ENCODE results near the gene RHNO1.

The RHNO1 gene

GRCh38 chr12:2877047-2877952 lies at the start of gene RHNO1, which contains the start of gene FOXM1:
TSS of gene RHNO1 (plus strand) at chr12:2877223. CDS start at chr12:2885367, 8,144 bp downstream.
TSS of gene FOXM1 (minus strand) at chr12:2877174. CDS start at chr12:2874478, 2,696 bp downstream.
- DNase-seq (ENCODE audit: low read depth, low spot score), result peak; percentile 55

GRCh38 chr12:2829275-2829674 lies 47.7 kb upstream of the RHNO1 start:
- no peak for DNase-seq (ENCODE audit: low read depth, low spot score)

GRCh38 chr12:2832550-2833127 lies 44.4 kb upstream of the RHNO1 start:
- DNase-seq (ENCODE audit: low read depth, low spot score), result no peak

GRCh38 chr12:2833327-2833726 lies 43.7 kb upstream of the RHNO1 start:
- DNase-seq (ENCODE audit: low read depth, low spot score), result no peak

GRCh38 chr12:2833810-2834209 lies 43.2 kb upstream of the RHNO1 start:
- DNase-seq (ENCODE audit: low read depth, low spot score), result no peak

- no peak for DNase-seq (ENCODE audit: low read depth, low spot score)
These were observed 42.2 kb upstream of the RHNO1 start, which contains the start of gene NRIP2 for GRCh38 chr12:2834581-2835491. TSS of gene NRIP2 (minus strand) at chr12:2835035. CDS start at chr12:2834983, 52 bp downstream.

- no peak for DNase-seq (ENCODE audit: low read depth, low spot score)
These were observed 41.2 kb upstream of the RHNO1 start for GRCh38 chr12:2835691-2836403.

GRCh38 chr12:2836574-2836973 lies 40.4 kb upstream of the RHNO1 start:
- DNase-seq (ENCODE audit: low read depth, low spot score), result no peak

- DNase-seq (ENCODE audit: low read depth, low spot score), result no peak
These were observed 35.9 kb upstream of the RHNO1 start for GRCh38 chr12:2841056-2841650.

GRCh38 chr12:2842948-2843347 lies 34.1 kb upstream of the RHNO1 start:
- no peak for DNase-seq (ENCODE audit: low read depth, low spot score)

GRCh38 chr12:2844786-2845185 lies 32.2 kb upstream of the RHNO1 start:
- no peak for DNase-seq (ENCODE audit: low read depth, low spot score)

GRCh38 chr12:2845280-2845679 lies 31.7 kb upstream of the RHNO1 start:
- DNase-seq (ENCODE audit: low read depth, low spot score), result no peak

GRCh38 chr12:2851931-2852330 lies 25.1 kb upstream of the RHNO1 start:
- no peak for DNase-seq (ENCODE audit: low read depth, low spot score)

- DNase-seq (ENCODE audit: low read depth, low spot score), result no peak
These were observed 23.4 kb upstream of the RHNO1 start for GRCh38 chr12:2853626-2854025.

- DNase-seq (ENCODE audit: low read depth, low spot score), result no peak
These were observed 22.2 kb upstream of the RHNO1 start for GRCh38 chr12:2854669-2855453.

- DNase-seq (ENCODE audit: low read depth, low spot score), result no peak
These were observed 21.5 kb upstream of the RHNO1 start for GRCh38 chr12:2855546-2855945.

GRCh38 chr12:2856051-2856450 lies 21.0 kb upstream of the RHNO1 start:
- DNase-seq (ENCODE audit: low read depth, low spot score), result no peak

- DNase-seq (ENCODE audit: low read depth, low spot score), result no peak
These were observed 20.0 kb upstream of the RHNO1 start, which contains the start of gene TEX52 for GRCh38 chr12:2857021-2857431. TSS of gene TEX52 (minus strand) at chr12:2857039. CDS start at chr12:2857026, 13 bp downstream.

GRCh38 chr12:2857576-2857975 lies 19.4 kb upstream of the RHNO1 start:
- no peak for DNase-seq (ENCODE audit: low read depth, low spot score)

- no peak for DNase-seq (ENCODE audit: low read depth, low spot score)
These were observed 18.7 kb upstream of the RHNO1 start for GRCh38 chr12:2858334-2858733.
